GM18505 (cell line): Measurements from ENCODE around the gene STAB1.

ENCODE experiments used
- ATAC-seq: cut with Tn5 transposase; IDR thresholded peaks from one replicate; pipeline ENCODE4 v1.9.1; 2021; ENCODE audit not compliant: unreplicated experiment
- POLR2A ChIP-seq: IDR thresholded peaks from 4 replicates; pipeline ENCODE4 v1.6.1; 2011; ENCODE audit warnings: borderline replicate concordance; ENCODE audit not compliant: insufficient read depth, insufficient read length; ENCODE audit errors: extremely low read depth

Gene STAB1

GRCh38 chr3:52494445-52494844 lies 693 bp upstream of the STAB1 start:
- ATAC-seq = no peak
- no peak for TF ChIP-seq POLR2A

GRCh38 chr3:52495777-52496602 lies 852 bp downstream of the STAB1 start:
- TF ChIP-seq POLR2A = no peak
- no peak for ATAC-seq

- ATAC-seq = no peak
- TF ChIP-seq POLR2A = no peak
Measured at GRCh38 chr3:52498137-52499054, 3.3 kb downstream of the STAB1 start.

- no peak for ATAC-seq
- no peak for TF ChIP-seq POLR2A
Measured at GRCh38 chr3:52501046-52501445, 5.9 kb downstream of the STAB1 start.

- no peak for TF ChIP-seq POLR2A
- ATAC-seq = no peak
Measured at GRCh38 chr3:52502001-52502400, 6.9 kb downstream of the STAB1 start.

- ATAC-seq = no peak
- no peak for TF ChIP-seq POLR2A
Measured at GRCh38 chr3:52502808-52503350, 7.7 kb downstream of the STAB1 start.

GRCh38 chr3:52503788-52504424 lies 8.8 kb downstream of the STAB1 start:
- TF ChIP-seq POLR2A = no peak
- ATAC-seq = no peak

GRCh38 chr3:52504977-52505376 lies 9.8 kb downstream of the STAB1 start:
- no peak for ATAC-seq
- no peak for TF ChIP-seq POLR2A

- no peak for ATAC-seq
- TF ChIP-seq POLR2A = no peak
Measured at GRCh38 chr3:52506266-52506966, 11.3 kb downstream of the STAB1 start.

- no peak for ATAC-seq
- TF ChIP-seq POLR2A = no peak
Measured at GRCh38 chr3:52507359-52507758, 12.2 kb downstream of the STAB1 start.

GRCh38 chr3:52509753-52510328 lies 14.7 kb downstream of the STAB1 start:
- no peak for TF ChIP-seq POLR2A
- no peak for ATAC-seq

GRCh38 chr3:52511509-52511908 lies 16.4 kb downstream of the STAB1 start:
- no peak for TF ChIP-seq POLR2A
- no peak for ATAC-seq
